GM23338 (cell line): ENCODE results near the gene PGM2. TPM values are rescaled to one million over a fixed set of nuclear protein-coding genes. Genes with fewer than 3 reads are reported as not detected.
A peak's percentile ranks its signal among the peaks of the same experiment; 100 is the strongest.

ENCODE experiments used
- ATAC-seq: fragments of 200-7000 bp; cut with Tn5 transposase; 3 replicates; pipeline ENCODE4 v1.9.1; 2020
- DNase-seq: peaks from one replicate; pipeline ENCODE4 v3.0.0-alpha.2; 2015; ENCODE audit warnings: low spot score
- H2AFZ ChIP-seq: fragments of 200-600 bp; sonication (generic); 2 replicates; pipeline ENCODE4 v1.8.0; 2016; ENCODE audit warnings: antibody characterized with exemption, mild to moderate bottlenecking, moderate library complexity
- H3F3A ChIP-seq: fragments of 200-600 bp; sonication (generic); replicated peaks from 2 replicates; pipeline ENCODE4 v1.8.0; 2017; ENCODE audit warnings: antibody characterized with exemption, mixed run types, low read depth
- H3K27ac ChIP-seq: fragments of 200-600 bp; sonication (generic); 2 replicates; pipeline ENCODE4 v1.6.1; 2016; ENCODE audit warnings: low read depth
- H3K27me3 ChIP-seq: fragments of 200-600 bp; sonication (generic); 2 replicates; pipeline ENCODE4 v1.8.0; 2016; ENCODE audit warnings: mild to moderate bottlenecking, mixed run types, moderate library complexity; ENCODE audit not compliant: insufficient read depth
- H3K36me3 ChIP-seq: fragments of 200-600 bp; sonication (generic); 2 replicates; pipeline ENCODE4 v1.8.0; 2016; ENCODE audit warnings: mild to moderate bottlenecking; ENCODE audit not compliant: insufficient read depth
- H3K4me1 ChIP-seq: fragments of 200-600 bp; sonication (generic); 2 replicates; pipeline ENCODE4 v1.8.0; 2016; ENCODE audit warnings: mild to moderate bottlenecking, moderate library complexity; ENCODE audit not compliant: insufficient read depth
- H3K4me2 ChIP-seq: fragments of 200-600 bp; sonication (generic); 2 replicates; pipeline ENCODE4 v1.7.1; 2017; ENCODE audit warnings: mixed run types
- H3K4me3 ChIP-seq: fragments of 200-600 bp; sonication (generic); 2 replicates; pipeline ENCODE4 v1.6.1; 2016; ENCODE audit warnings: mixed run types
- H3K79me2 ChIP-seq: fragments of 200-600 bp; sonication (generic); replicated peaks from 2 replicates; pipeline ENCODE4 v1.8.0; 2017; ENCODE audit warnings: mild to moderate bottlenecking; ENCODE audit not compliant: insufficient read depth
- H3K9me2 ChIP-seq: fragments of 200-600 bp; sonication (generic); 2 replicates; pipeline ENCODE4 v1.8.0; 2017; ENCODE audit not compliant: insufficient read depth
- H4K20me1 ChIP-seq: fragments of 200-600 bp; sonication (generic); replicated peaks from 2 replicates; pipeline ENCODE4 v1.8.0; 2017; ENCODE audit warnings: mild to moderate bottlenecking; ENCODE audit not compliant: insufficient read depth
- H3K27ac Mint-ChIP-seq: 2 replicates; pipeline ENCODE4 v1.8.0; 2020; ENCODE audit warnings: inconsistent platforms, mild to moderate bottlenecking, moderate library complexity, mixed read lengths
- H3K27me3 Mint-ChIP-seq: 3 replicates; pipeline ENCODE4 v1.8.0; 2022; ENCODE audit warnings: low read depth, mild to moderate bottlenecking, moderate library complexity, mixed read lengths, inconsistent platforms; ENCODE audit not compliant: insufficient read depth, poor library complexity
- H3K36me3 Mint-ChIP-seq: 3 replicates; pipeline ENCODE4 v1.8.0; 2021; ENCODE audit warnings: low read depth, mild to moderate bottlenecking, inconsistent platforms, moderate library complexity, mixed read lengths
- H3K4me1 Mint-ChIP-seq: 3 replicates; pipeline ENCODE4 v1.8.0; 2020; ENCODE audit warnings: mild to moderate bottlenecking, inconsistent platforms, mixed read lengths
- H3K4me3 Mint-ChIP-seq: 3 replicates; pipeline ENCODE4 v1.8.0; 2021; ENCODE audit warnings: moderate library complexity, mild to moderate bottlenecking, inconsistent platforms, mixed read lengths
- H3K9me3 Mint-ChIP-seq: 3 replicates; pipeline ENCODE4 v1.8.0; 2020; ENCODE audit warnings: moderate library complexity, mild to moderate bottlenecking, inconsistent platforms, mixed read lengths
- CREB1 ChIP-seq: fragments of 250-450 bp; sonication (Bioruptor Pico); IDR thresholded peaks from 2 replicates; pipeline ENCODE4 v1.5.0; 2020; ENCODE audit warnings: low read depth, mild to moderate bottlenecking, moderate library complexity
- ETS1 ChIP-seq: IDR thresholded peaks from 2 replicates; pipeline ENCODE4 v1.6.1; 2016; ENCODE audit warnings: antibody characterized with exemption
- EZH2phosphoT487 ChIP-seq: fragments of 200-600 bp; sonication (generic); IDR thresholded peaks from one replicate; pipeline ENCODE4 v1.8.1; 2018; ENCODE audit warnings: antibody characterized with exemption; ENCODE audit not compliant: unreplicated experiment
- JUNB ChIP-seq: IDR thresholded peaks from one replicate; pipeline ENCODE4 v1.6.1; 2016; ENCODE audit warnings: antibody characterized with exemption; ENCODE audit not compliant: unreplicated experiment
- POLR2AphosphoS5 ChIP-seq: IDR thresholded peaks from 2 replicates; pipeline ENCODE4 v1.6.1; 2016; ENCODE audit warnings: antibody characterized with exemption, low read depth
- STAT1 ChIP-seq: IDR thresholded peaks from one replicate; pipeline ENCODE4 v1.6.1; 2016; ENCODE audit warnings: antibody characterized with exemption; ENCODE audit not compliant: unreplicated experiment
- ZNF114 ChIP-seq: fragments of 250-450 bp; sonication (Bioruptor Pico); IDR thresholded peaks from 2 replicates; pipeline ENCODE4 v1.5.0; 2020; ENCODE audit warnings: mild to moderate bottlenecking, moderate library complexity
- ZNF462 ChIP-seq: fragments of 250-450 bp; sonication (Bioruptor Pico); IDR thresholded peaks from 2 replicates; pipeline ENCODE4 v1.5.0; 2020; ENCODE audit warnings: mild to moderate bottlenecking, moderate library complexity
- polyA plus RNA-seq: library from polyadenylated mRNA; unstranded; fragments of >200 nt; fragmentation: Nextera tagmentation; extraction: Ambion mirVana; gene quantifications from 2 replicates; pipeline ENCODE4 v1.2.1, GENCODE V29; 2016
- total RNA-seq: library from RNA; depleted of rRNA; stranded (reverse); fragments of >200 nt; shearing (Covaris generic); gene quantifications from 2 replicates; pipeline ENCODE4 v1.2.3, GENCODE V29; 2014
- TF ChIP-seq, protein P1 (sequence below), 2 experiments: fragments of 200-600 bp in 1 of 2; sonication (generic) in 1 of 2; conservative IDR thresholded peaks; 2 replicates each; pipeline versions ENCODE4 v1.5.1 to v1.6.1; 2016 to 2017; ENCODE audit warnings: antibody characterized with exemption in 2 of 2, low read depth in 2 of 2, mild to moderate bottlenecking in 2 of 2, moderate library complexity in 1 of 2

Gene PGM2
- total and polyA plus RNA-seq, 2 experiments from 2014 or later = 11.4 to 30.8 TPM

DNA sequence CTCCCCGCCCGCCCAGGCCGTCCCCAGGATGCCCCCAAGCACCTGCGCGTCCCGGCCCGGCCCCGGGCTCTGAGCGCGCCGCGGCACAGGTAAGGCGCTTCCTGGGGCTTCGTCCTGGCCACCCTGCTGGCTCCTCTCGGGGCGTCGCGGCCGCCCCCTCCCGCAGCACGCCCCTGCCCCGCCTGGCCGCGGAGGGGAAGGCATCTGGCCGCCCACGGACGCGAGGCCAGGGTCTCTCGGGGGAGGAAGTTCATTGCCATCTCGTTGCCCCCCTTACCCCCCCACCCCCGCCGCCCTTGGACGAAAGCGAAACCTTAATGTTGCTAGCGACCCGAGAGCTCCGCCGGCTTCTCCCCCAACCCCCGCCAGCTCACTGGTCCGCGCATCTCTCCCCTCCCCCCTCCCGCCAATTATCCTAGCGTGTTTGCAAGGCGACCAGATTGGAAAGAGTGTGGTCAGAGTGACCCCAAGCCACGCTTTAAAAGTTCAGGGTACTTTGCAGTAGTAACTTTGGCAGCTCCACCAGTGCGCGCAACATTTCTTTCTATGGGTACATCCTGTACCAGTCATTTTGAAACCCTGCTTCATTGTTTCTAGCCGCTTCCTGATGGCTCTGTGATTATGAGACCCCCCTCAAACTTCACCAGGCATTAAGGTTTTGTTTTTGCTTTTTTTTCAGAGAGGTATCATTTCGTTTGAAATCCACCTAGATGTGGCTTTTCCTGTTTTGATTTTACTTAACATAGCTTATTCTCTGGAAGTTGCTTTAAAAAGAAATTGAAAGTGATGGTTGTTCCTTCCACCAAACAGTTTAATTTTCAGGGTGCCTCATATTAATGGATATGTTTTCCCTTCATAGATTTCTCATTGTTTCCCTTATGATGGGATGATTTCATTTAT is 65.0 kb downstream of the PGM2 start:
- Mint-ChIP-seq H3K27me3 (peaks cover 25% of the 10 kb centered on the region), H3K36me3 (no peaks in the 10 kb centered on the region), H3K9me3 (no peaks in the 10 kb centered on the region), H3K4me1 (peaks cover 13% of the 10 kb centered on the region), H3K27ac (no peak overlapping the region), H3K4me3 (peak overlapping the region; percentile 79)
- Histone ChIP-seq H3K36me3 (no peaks in the 10 kb centered on the region), H3K79me2 (no peaks in the 10 kb centered on the region), H3K4me3 (peak overlapping the region; percentile 85), H3K4me1 (peaks cover 9% of the 10 kb centered on the region; the same call in 1 of the 2 replicates), H3F3A (no peaks in the 10 kb centered on the region), H3K27me3 (peaks cover 54% of the 10 kb centered on the region), H3K9me2 (no peaks in the 10 kb centered on the region; the same call in 1 of the 2 replicates), H3K4me2 (peak overlapping the region; percentile 99), H4K20me1 (no peaks in the 10 kb centered on the region), H3K27ac (no peak overlapping the region), H2AFZ (peak overlapping the region; percentile 96)
- DNase-seq (peak; percentile 75), ATAC-seq (peak; percentile 80)
- TF ChIP-seq STAT1 (no peak), ETS1 (no peak), POLR2AphosphoS5 (no peak), EZH2phosphoT487 (no peak), ZNF462 (no peak), JUNB (no peak), ZNF114 (no peak), CREB1 (no peak)
- TF ChIP-seq, protein P1, sequence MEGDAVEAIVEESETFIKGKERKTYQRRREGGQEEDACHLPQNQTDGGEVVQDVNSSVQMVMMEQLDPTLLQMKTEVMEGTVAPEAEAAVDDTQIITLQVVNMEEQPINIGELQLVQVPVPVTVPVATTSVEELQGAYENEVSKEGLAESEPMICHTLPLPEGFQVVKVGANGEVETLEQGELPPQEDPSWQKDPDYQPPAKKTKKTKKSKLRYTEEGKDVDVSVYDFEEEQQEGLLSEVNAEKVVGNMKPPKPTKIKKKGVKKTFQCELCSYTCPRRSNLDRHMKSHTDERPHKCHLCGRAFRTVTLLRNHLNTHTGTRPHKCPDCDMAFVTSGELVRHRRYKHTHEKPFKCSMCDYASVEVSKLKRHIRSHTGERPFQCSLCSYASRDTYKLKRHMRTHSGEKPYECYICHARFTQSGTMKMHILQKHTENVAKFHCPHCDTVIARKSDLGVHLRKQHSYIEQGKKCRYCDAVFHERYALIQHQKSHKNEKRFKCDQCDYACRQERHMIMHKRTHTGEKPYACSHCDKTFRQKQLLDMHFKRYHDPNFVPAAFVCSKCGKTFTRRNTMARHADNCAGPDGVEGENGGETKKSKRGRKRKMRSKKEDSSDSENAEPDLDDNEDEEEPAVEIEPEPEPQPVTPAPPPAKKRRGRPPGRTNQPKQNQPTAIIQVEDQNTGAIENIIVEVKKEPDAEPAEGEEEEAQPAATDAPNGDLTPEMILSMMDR (conservative IDR thresholded peaks at IDR 0.05; ENCODE audit: low read depth in 2 of 2) = no peak
